Subcutaneous adipose tissue (tissue), 4 donors: ENCODE measurements around the gene FOXL2NB. TPM values are rescaled to one million over a fixed set of nuclear protein-coding genes. Genes with fewer than 3 reads are reported as not detected.

Experiments
- CTCF ChIP-seq: fragments of 450-650 bp; IDR thresholded peaks from one replicate; pipeline ENCODE4 v1.5.1; 2016; ENCODE audit warnings: low read depth, mild to moderate bottlenecking, control low read depth, antibody characterized with exemption, moderate library complexity
- total RNA-seq, 4 donors: library from RNA; depleted of rRNA; stranded (reverse); fragments of >200 nt; gene quantifications; one replicate each; pipeline ENCODE4 v1.1.0, GENCODE V29; 2016

The FOXL2NB gene
- total RNA-seq, 4 donors from 2014 or later: not detected

DNA sequence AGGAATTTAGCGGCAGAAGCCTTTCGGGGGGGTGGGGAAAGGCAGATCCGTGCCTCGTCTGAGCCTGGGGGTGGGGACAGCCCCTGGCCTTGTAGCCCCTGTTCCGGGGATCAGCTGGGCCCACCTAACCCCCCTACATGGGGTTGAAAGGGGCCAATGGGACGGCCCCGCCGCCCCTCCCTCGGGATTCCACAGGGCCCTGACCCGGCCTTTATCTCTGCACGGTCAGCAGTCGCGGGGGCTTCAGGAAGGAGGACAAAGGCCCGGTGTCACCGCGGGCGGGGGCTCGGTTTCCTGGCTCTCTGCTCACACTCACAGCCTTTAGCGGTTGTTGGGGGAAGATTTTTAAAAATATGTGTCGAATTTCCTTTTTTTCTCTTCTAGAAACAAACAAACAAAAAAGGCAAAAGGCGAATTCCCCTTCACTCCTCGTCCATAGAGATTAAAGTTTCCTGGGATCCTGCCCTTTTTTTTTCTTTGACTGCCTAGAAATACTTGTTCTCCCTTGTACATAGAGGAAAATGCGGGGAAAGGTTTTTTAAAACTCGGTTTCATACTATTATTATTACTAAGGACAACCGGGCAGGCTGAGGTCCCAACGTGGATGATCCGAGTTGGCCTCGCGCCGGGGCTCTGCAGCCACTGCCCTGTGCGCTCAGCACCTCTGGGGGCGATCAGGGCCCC is 8.0 kb upstream of the FOXL2NB start:
- no peak for TF ChIP-seq CTCF

DNA sequence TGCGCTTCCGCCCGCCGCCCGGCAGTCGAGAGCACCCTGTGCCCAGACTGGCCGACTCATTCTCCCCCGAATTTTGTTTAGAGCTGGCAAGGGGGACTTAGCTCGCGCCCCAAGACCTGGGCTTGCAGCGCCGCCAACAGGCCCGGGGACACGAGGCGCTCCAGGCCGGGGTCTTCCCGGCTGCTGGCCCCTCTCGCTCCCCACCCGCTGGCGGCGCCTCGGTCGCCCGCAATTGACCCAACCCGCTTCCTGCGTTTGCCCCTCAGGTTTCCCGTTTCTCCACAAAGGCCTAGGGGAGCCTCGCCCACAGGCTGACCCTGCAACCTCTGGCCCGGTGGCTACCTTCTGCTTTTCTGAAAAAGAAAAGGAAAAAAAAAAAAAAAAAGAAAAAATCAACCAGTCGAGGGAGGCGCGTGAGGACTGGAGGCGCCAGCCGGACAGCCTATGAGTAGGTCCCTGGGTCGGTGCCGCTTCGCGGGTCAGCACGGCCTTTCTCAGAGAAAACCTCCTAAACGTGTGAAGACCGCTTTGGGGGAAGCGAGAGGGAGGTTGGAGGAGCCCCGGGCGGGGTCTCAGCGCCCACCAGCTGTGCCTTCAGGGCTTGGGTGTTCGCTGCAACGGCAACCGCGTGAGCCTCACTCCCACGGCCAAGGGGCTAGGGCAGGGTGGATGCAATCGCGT is 7.3 kb upstream of the FOXL2NB start:
- TF ChIP-seq CTCF: no peak

DNA sequence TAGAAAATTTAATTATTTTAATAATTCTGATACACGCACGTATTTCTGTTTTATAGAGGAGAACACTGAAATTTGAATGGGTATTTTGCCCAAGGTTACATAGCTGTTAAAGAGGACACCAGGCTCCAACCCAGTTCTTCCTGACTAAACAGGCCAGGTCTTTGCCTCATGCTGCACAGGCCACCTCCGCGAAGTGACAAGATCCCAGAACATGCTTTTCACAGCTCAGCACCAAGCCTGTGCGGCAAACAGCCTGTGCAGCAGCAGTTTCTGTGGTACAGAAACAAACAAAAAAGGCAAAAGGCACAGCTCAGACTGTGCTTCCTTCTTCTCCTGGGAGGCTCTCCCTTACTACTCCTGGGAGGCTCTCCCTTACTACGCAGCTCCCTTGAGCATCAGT is 6.6 kb upstream of the FOXL2NB start:
- no peak for TF ChIP-seq CTCF

- TF ChIP-seq CTCF: no peak
Observed at GRCh38 chr3:138941259-138941885, 5.6 kb upstream of the FOXL2NB start.

DNA sequence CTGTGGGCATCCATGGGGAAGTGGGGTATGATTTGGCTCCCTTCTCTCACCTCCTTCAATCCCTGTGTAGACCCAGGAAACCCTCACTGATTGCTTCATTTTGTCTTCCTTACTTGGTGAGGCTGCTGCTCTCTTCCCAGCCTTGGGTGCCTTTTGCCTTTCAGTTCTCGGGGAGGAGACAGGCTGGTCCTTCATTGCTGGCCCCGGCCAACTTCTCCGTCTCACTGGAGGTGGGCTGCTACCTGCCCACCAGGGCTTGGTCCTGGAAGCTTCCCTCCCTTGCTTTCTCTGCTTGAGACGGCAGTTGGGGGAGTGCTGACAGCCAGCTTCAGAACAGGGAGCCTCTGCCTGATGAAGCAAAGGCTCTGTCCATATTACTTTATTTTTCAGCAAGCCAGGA is 4.7 kb upstream of the FOXL2NB start:
- TF ChIP-seq CTCF: no peak

GRCh38 chr3:138942861-138943623 is 4.0 kb upstream of the FOXL2NB start:
- no peak for TF ChIP-seq CTCF
